HEK293T (cell line): ENCODE results near the gene SUZ12.
"Not testable (repeated sequence)": the region's sequence is repeated elsewhere in the genome, so short reads cannot be mapped to it uniquely, and the experiment has no call there.

ENCODE experiments used
- ARNT ChIP-seq: fragments of 450-650 bp; IDR thresholded peaks from 2 replicates; pipeline ENCODE4 v1.6.1; 2017; ENCODE audit warnings: mild to moderate bottlenecking
- BHLHE40 ChIP-seq: fragments of 450-650 bp; IDR thresholded peaks from 2 replicates; pipeline ENCODE4 v1.6.1; 2016; ENCODE audit warnings: mild to moderate bottlenecking, moderate library complexity, borderline replicate concordance
- FOXA1 ChIP-seq: fragments of 450-650 bp; IDR thresholded peaks from 2 replicates; pipeline ENCODE4 v1.6.1; 2016; ENCODE audit warnings: mild to moderate bottlenecking
- FOXK2 ChIP-seq: fragments of 450-650 bp; IDR thresholded peaks from 2 replicates; pipeline ENCODE4 v1.6.1; 2016; ENCODE audit warnings: mild to moderate bottlenecking
- FOXM1 ChIP-seq: fragments of 450-650 bp; IDR thresholded peaks from 2 replicates; pipeline ENCODE4 v1.6.1; 2017; ENCODE audit warnings: mild to moderate bottlenecking, borderline replicate concordance
- HDGF ChIP-seq: fragments of 450-650 bp; IDR thresholded peaks from 2 replicates; pipeline ENCODE4 v1.6.1; 2017; ENCODE audit warnings: antibody characterized with exemption, borderline replicate concordance
- SP1 ChIP-seq: fragments of 450-650 bp; IDR thresholded peaks from 2 replicates; pipeline ENCODE4 v1.6.1; 2017
- SUZ12 ChIP-seq: fragments of 450-650 bp; IDR thresholded peaks from 2 replicates; pipeline ENCODE4 v1.6.1; 2016; ENCODE audit warnings: mild to moderate bottlenecking
- TARDBP ChIP-seq: fragments of 450-650 bp; IDR thresholded peaks from 2 replicates; pipeline ENCODE4 v1.6.1; 2016

- not testable (repeated sequence) for TF ChIP-seq FOXA1, ARNT, FOXM1, BHLHE40, FOXK2, SP1, SUZ12, TARDBP, HDGF
Measured at GRCh38 chr17:31964131-31964530, 27.3 kb downstream of the SUZ12 start.
